ENCODE measurements around the gene AMMECR1. TPM values are rescaled to one million over a fixed set of nuclear protein-coding genes. Genes with fewer than 3 reads are reported as not detected.

AMMECR1 gene
- total RNA-seq, 4 donors from 2014 or later: 3.0 to 5.1 (median 3.7) TPM

DNA sequence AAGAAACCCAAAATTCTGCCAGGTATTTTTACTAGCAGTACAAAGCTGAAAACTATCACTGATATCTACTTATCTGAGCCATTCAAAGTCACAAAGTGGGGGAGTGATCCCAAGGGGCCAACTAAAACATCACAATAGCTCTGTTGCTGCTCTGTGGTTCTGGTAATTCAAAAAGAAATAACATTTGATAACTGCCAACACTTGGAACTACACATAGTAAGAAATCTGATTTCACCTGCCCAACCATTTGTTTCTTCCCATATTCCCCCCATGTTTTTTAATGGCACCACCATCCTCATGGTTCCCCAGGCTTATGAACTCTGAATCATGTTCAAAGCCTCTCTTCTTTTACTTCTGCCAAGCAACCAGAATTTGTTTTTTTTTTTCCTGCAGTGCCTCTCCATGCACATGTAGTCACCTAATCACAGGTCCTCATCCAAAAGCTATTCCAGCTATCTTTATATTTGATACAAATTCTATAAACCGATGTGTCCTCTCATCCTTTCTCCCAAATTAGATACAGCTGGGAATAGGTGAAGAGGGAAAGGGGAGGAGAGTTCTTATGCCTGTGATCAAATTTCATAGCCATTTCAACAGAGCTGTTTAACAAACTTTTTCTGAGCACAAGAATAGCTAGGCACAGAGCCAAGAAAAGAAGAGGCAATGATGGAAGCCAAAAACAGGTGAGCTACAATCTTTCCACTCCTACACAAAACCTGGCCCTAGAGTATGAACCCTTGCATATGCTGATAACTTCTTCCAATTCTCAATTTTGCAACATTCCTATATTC lies 7.7 kb downstream of the AMMECR1 start:
- TF ChIP-seq, protein P1, sequence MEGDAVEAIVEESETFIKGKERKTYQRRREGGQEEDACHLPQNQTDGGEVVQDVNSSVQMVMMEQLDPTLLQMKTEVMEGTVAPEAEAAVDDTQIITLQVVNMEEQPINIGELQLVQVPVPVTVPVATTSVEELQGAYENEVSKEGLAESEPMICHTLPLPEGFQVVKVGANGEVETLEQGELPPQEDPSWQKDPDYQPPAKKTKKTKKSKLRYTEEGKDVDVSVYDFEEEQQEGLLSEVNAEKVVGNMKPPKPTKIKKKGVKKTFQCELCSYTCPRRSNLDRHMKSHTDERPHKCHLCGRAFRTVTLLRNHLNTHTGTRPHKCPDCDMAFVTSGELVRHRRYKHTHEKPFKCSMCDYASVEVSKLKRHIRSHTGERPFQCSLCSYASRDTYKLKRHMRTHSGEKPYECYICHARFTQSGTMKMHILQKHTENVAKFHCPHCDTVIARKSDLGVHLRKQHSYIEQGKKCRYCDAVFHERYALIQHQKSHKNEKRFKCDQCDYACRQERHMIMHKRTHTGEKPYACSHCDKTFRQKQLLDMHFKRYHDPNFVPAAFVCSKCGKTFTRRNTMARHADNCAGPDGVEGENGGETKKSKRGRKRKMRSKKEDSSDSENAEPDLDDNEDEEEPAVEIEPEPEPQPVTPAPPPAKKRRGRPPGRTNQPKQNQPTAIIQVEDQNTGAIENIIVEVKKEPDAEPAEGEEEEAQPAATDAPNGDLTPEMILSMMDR (IDR thresholded peaks at IDR 0.05; ENCODE audit: low read depth): no peak

DNA sequence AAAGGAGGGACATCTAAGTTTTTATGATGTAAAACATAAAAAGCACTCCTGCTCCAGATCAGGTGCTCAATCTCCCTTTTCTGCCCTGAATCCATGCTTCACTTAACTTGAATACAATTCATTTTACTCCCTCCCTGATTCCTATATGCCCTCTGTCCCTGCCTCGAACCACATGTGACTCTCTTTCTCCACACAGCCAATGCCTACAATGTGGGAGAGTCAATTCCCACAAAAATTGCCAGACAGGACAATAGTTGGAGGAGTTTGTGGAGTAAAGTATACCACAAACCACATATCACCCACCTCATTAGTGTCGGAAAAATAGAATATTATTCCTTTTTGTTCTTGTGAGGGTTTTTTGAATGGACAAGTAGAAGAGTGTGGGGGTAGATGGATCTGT lies 9.7 kb downstream of the AMMECR1 start:
- TF ChIP-seq, protein P1 (IDR thresholded peaks at IDR 0.05; ENCODE audit: low read depth): no peak

DNA sequence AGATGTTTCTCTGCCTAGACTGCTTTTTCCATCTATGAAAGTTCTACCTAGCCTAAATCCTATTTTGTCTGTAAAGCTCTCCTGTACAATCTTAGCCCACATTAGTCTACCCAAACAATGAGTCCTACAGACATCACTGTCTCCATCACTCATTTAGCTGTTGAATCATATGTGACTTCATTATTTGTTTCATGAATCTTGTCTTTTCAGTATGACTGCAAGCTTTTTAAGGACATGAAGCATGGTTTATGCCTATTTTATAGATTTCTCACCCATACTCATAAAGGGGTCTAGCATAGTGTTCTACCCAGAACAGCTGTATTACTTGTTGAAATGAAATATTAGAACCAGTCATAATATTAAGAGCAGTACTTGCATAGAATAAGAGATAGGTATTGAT lies 13.0 kb downstream of the AMMECR1 start:
- TF ChIP-seq, protein P1 (IDR thresholded peaks at IDR 0.05; ENCODE audit: low read depth): no peak

DNA sequence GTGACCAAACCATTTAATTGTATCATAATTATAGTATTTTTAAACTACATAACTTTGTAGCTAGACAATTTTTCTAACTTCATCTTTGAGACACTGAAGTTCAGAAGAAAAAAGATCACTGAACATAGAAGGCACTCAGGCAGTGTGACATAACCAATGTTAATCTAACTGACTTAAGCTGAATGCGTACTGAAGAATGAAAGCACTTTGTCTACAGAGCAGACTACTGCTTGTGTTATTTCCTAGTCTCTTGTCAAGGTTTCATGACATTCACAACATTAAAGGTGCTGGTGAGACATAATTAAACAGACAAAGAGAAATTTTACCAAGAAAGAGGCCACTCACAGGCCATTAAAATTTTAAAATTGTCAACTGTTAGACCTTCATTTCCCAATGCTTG lies 13.5 kb downstream of the AMMECR1 start:
- TF ChIP-seq, protein P1 (IDR thresholded peaks at IDR 0.05; ENCODE audit: low read depth): no peak

DNA sequence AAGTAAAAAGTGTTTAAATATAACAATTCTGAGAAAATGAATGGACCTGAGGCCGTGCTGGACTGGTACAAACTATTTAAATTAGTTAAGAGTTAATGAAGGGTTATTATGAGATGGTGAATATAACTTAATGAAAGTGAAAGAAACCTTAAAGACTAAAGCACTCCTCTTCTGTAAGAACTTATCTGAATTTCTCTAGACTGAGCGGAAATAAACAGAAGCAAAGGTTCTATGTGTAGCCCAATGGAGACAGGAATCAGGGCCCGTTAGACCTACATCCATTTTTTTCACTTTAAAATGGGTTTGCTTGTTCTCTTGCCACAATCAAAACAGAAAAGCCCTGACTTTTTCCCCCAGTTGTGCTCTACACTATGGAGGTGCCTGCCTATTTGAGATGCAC lies 14.9 kb downstream of the AMMECR1 start:
- TF ChIP-seq, protein P1 (IDR thresholded peaks at IDR 0.05; ENCODE audit: low read depth): no peak

DNA sequence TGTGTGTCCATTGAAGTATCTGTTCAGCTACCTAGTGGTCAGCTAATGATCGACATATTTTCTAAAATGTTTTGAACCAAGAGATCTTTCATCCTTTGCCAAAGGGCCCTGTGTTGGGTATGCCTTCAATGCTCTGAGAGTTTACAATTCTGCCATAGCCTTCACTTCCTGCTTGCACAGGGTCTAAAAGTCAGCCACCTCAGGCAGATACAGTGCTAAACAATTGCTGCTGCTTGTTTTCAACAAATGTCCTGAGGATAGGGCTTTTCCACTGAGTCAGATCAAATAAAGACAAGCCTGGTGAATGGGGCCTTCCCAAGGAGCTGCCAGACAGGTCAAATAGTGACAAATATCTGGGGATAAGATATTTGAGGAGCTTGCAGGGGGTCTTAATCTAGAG lies 16.7 kb downstream of the AMMECR1 start:
- TF ChIP-seq, protein P1 (IDR thresholded peaks at IDR 0.05; ENCODE audit: low read depth): no peak

DNA sequence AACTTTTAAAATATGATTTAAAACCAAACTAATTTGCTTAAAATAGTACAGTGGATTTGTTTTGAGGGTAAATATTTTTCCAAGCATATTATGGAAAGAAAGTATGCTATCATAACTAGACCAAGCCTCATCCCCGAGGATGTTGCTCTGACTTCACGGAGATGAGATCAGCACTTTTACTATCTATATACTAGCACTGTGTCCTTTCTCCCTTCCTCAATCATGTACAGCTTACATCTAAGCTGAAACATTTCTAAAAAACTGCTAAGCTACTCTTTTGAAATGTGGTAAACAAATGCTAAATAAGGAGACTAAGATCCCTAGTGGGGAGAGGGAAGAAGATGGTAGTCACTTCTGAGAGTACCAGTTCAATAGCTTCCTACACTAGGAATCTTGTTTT lies 23.8 kb downstream of the AMMECR1 start:
- TF ChIP-seq, protein P1 (IDR thresholded peaks at IDR 0.05; ENCODE audit: low read depth): no peak
